ENCODE data around the gene FMO4.
"Not testable (repeated sequence)": the region's sequence is repeated elsewhere in the genome, so short reads cannot be mapped to it uniquely, and the experiment has no call there.

The FMO4 gene

GRCh38 chr1:171334024-171334640 lies 20.1 kb downstream of the FMO4 start:
- FAIRE-seq = no peak

- FAIRE-seq = no peak
Observed at GRCh38 chr1:171335964-171336363, 22.0 kb downstream of the FMO4 start.

- FAIRE-seq = peak; percentile 83
Observed at GRCh38 chr1:171339345-171339744, 25.4 kb downstream of the FMO4 start.

GRCh38 chr1:171343727-171344472 lies 29.9 kb downstream of the FMO4 start:
- FAIRE-seq = no peak

GRCh38 chr1:171344473-171344820 lies 30.5 kb downstream of the FMO4 start:
- no peak for FAIRE-seq

GRCh38 chr1:171345536-171345935 lies 31.6 kb downstream of the FMO4 start:
- no peak for FAIRE-seq

GRCh38 chr1:171346881-171347280 lies 32.9 kb downstream of the FMO4 start:
- no peak for FAIRE-seq

GRCh38 chr1:171350594-171350993 lies 36.6 kb downstream of the FMO4 start:
- no peak for FAIRE-seq

GRCh38 chr1:171351961-171352360 lies 38.0 kb downstream of the FMO4 start:
- no peak for FAIRE-seq

GRCh38 chr1:171352554-171352953 lies 38.6 kb downstream of the FMO4 start:
- FAIRE-seq = no peak

- FAIRE-seq = no peak
Observed at GRCh38 chr1:171355727-171356126, 41.7 kb downstream of the FMO4 start.

- no peak for FAIRE-seq
Observed at GRCh38 chr1:171357179-171357578, 43.2 kb downstream of the FMO4 start.

GRCh38 chr1:171359355-171359648 lies 45.3 kb downstream of the FMO4 start:
- FAIRE-seq = not testable (repeated sequence)

- FAIRE-seq = not testable (repeated sequence)
Observed at GRCh38 chr1:171359731-171360527, 45.9 kb downstream of the FMO4 start.

GRCh38 chr1:171366085-171366484 lies 52.1 kb downstream of the FMO4 start:
- no peak for FAIRE-seq

- FAIRE-seq = no peak
Observed at GRCh38 chr1:171366816-171367215, 52.8 kb downstream of the FMO4 start.

- FAIRE-seq = no peak
Observed at GRCh38 chr1:171367436-171367835, 53.5 kb downstream of the FMO4 start.

- no peak for FAIRE-seq
Observed at GRCh38 chr1:171372418-171373084, 58.6 kb downstream of the FMO4 start.

GRCh38 chr1:171373357-171374122 lies 59.6 kb downstream of the FMO4 start:
- not testable (repeated sequence) for FAIRE-seq

GRCh38 chr1:171379846-171380245 lies 65.9 kb downstream of the FMO4 start:
- FAIRE-seq = no peak

- no peak for FAIRE-seq
Observed at GRCh38 chr1:171381866-171382210, 67.9 kb downstream of the FMO4 start.

GRCh38 chr1:171384496-171384895 lies 70.5 kb downstream of the FMO4 start:
- no peak for FAIRE-seq

GRCh38 chr1:171389171-171389570 lies 75.2 kb downstream of the FMO4 start:
- no peak for FAIRE-seq

Data from TTC549 (cell line).